Measurements from ENCODE around the gene AP2A1.

DNA sequence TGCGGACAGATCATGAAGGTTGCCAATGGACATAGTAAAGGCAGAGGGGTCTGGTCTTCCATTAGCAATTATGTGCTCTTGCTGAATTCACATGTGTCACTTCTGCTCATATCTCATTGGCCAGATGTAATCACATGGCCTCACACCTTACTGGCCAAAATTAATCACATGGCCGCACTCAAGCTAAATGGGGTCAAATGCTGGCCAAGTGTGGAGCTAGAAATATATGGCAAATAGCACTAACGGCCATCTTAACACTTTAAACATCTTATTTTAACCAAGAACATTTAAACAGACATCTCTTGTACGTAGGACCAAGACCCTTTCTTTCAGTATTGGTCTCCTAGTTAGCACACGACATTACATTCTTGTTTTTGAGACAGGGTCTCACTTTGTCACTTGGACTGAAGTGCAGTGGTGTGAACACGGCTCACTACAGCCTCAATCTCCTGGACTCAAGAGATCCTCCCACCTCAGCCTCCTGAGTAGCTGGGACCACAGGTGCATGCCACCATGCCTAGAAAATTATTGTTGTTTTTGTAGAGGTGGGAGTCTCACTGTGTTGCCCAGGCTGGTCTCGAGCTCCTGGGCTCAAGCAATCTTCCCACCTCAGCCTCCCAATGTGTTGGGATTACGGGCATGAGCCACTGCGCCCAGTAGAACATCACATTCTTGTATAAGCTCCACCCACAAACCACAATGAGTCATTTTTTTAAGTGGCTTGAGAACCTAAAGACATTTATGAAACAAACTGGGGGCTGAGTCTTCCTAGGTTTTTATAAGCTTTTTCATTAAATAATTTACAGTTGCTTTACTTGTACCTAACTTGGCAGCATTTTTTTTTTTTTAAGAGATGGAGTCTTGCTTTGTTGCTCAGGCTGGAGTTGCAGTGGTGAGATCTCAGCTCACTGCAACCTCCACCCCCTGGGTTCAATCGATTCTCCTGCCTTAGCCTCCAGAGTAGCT lies 81.2 kb downstream of the AP2A1 start:
- TF ChIP-seq EZH2 (IDR thresholded peaks at IDR 0.05) (no peak), POLR2AphosphoS5 (IDR thresholded peaks at IDR 0.05; ENCODE audit: borderline replicate concordance, low read depth, low read length) (no peak), FOXP2 (optimal IDR thresholded peaks at IDR 0.05; ENCODE audit: control extremely low read depth, extremely low read length, insufficient read depth) (no peak)
